Osteoblast (primary cell): Measurements from ENCODE around the gene PAM. TPM values are rescaled to one million over a fixed set of nuclear protein-coding genes. Genes with fewer than 3 reads are reported as not detected.

Experiments
- DNase-seq: peaks from one replicate; pipeline ENCODE4 v3.0.0; 2011; ENCODE audit warnings: low spot score, mixed read lengths; ENCODE audit not compliant: insufficient read length; ENCODE audit errors: missing footprints
- H2AFZ ChIP-seq: 2 replicates; pipeline ENCODE4 v1.6.0; 2011; ENCODE audit warnings: mild to moderate bottlenecking, low read length
- H3K27ac ChIP-seq: 2 replicates; pipeline ENCODE4 v1.5.1; 2011; ENCODE audit warnings: mild to moderate bottlenecking, low read depth, low read length, moderate library complexity
- H3K27me3 ChIP-seq: 2 replicates; pipeline ENCODE4 v1.6.0; 2012; ENCODE audit warnings: mild to moderate bottlenecking, control low read depth, inconsistent platforms, low read length, moderate library complexity; ENCODE audit not compliant: insufficient read depth
- H3K36me3 ChIP-seq: 2 replicates; pipeline ENCODE4 v1.5.1; 2011; ENCODE audit warnings: mild to moderate bottlenecking, low read length, control low read depth, moderate library complexity; ENCODE audit not compliant: insufficient read depth
- H3K4me1 ChIP-seq: 2 replicates; pipeline ENCODE4 v1.5.1; 2011; ENCODE audit warnings: mild to moderate bottlenecking, low read length, control low read depth, moderate library complexity; ENCODE audit not compliant: insufficient read depth
- H3K4me2 ChIP-seq: 2 replicates; pipeline ENCODE4 v1.6.0; 2011; ENCODE audit warnings: mild to moderate bottlenecking, low read length; ENCODE audit not compliant: insufficient read depth
- H3K4me3 ChIP-seq: fragments of 200-600 bp; sonication (generic); 3 replicates; pipeline ENCODE4 v1.5.1; 2012; ENCODE audit warnings: mild to moderate bottlenecking, low read length, inconsistent platforms; ENCODE audit not compliant: insufficient read depth
- H3K79me2 ChIP-seq: 2 replicates; pipeline ENCODE4 v1.6.0; 2012; ENCODE audit warnings: mild to moderate bottlenecking, low read length, control low read depth, inconsistent platforms; ENCODE audit not compliant: insufficient read depth
- H3K9me3 ChIP-seq: 2 replicates; pipeline ENCODE4 v1.5.1; 2011; ENCODE audit warnings: low read depth, low read length, control low read depth
- H4K20me1 ChIP-seq: 2 replicates; pipeline ENCODE4 v1.6.0; 2012; ENCODE audit warnings: mild to moderate bottlenecking, low read length, control low read depth; ENCODE audit not compliant: insufficient read depth
- CTCF ChIP-seq: IDR thresholded peaks from 2 replicates; pipeline ENCODE4 v1.5.1; 2011; ENCODE audit warnings: mild to moderate bottlenecking, low read depth, low read length, moderate library complexity; ENCODE audit errors: extremely low read depth
- total RNA-seq: library from RNA; depleted of rRNA; stranded (reverse); fragments of >200 nt; gene quantifications from 2 replicates; pipeline ENCODE4 v1.2.3, GENCODE V29; 2012

Gene PAM
- total RNA-seq, 1 donor, result 248 TPM

GRCh38 chr5:102933316-102933715, 178.2 kb downstream of the PAM start:
- no peaks in the 10 kb centered on the region for H3K9me3 ChIP-seq
- H3K27ac ChIP-seq, result no peak overlapping the region
- H3K27me3 ChIP-seq, result no peaks in the 10 kb centered on the region
- no peak overlapping the region for H3K4me3 ChIP-seq
- no peaks in the 10 kb centered on the region for H3K36me3 ChIP-seq
- no peaks in the 10 kb centered on the region for H4K20me1 ChIP-seq
- H3K79me2 ChIP-seq, result no peaks in the 10 kb centered on the region
- H2AFZ ChIP-seq, result no peak overlapping the region
- no peak overlapping the region for H3K4me2 ChIP-seq
- TF ChIP-seq CTCF, result no peak
- H3K4me1 ChIP-seq, result no peaks in the 10 kb centered on the region
- no peak for DNase-seq

GRCh38 chr5:102933721-102934459, 178.8 kb downstream of the PAM start:
- Histone ChIP-seq H3K4me3 (no peak overlapping the region), H3K27me3 (no peaks in the 10 kb centered on the region), H2AFZ (no peak overlapping the region), H4K20me1 (no peaks in the 10 kb centered on the region), H3K9me3 (no peaks in the 10 kb centered on the region), H3K79me2 (no peaks in the 10 kb centered on the region), H3K4me1 (no peaks in the 10 kb centered on the region), H3K36me3 (no peaks in the 10 kb centered on the region), H3K4me2 (no peak overlapping the region), H3K27ac (no peak overlapping the region)
- TF ChIP-seq CTCF, result no peak
- no peak for DNase-seq

DNA sequence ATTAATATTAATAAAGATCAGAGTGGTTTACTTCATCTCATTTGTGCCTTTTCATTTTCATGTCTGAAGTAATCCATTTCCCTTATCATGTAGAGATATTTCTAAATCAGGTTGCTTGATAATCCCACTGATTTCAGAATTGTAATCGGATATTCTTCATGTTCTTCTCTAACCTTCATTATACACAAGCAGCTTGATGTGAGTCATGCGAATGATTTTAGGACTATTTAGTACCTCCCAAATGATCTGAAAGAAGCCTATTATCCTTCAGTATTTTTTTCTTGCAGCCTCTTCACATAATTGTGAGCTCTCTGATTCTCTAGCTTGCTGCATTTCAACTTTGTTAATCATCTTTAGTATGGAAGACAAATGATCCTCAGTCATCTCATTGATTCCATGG, 182.8 kb downstream of the PAM start:
- Histone ChIP-seq H3K27ac (no peak overlapping the region), H3K79me2 (no peaks in the 10 kb centered on the region), H4K20me1 (no peaks in the 10 kb centered on the region), H3K4me1 (no peaks in the 10 kb centered on the region), H3K4me2 (no peak overlapping the region), H3K4me3 (no peak overlapping the region), H3K36me3 (no peaks in the 10 kb centered on the region), H3K27me3 (no peaks in the 10 kb centered on the region), H2AFZ (no peak overlapping the region), H3K9me3 (no peaks in the 10 kb centered on the region)
- no peak for TF ChIP-seq CTCF
- DNase-seq, result no peak

DNA sequence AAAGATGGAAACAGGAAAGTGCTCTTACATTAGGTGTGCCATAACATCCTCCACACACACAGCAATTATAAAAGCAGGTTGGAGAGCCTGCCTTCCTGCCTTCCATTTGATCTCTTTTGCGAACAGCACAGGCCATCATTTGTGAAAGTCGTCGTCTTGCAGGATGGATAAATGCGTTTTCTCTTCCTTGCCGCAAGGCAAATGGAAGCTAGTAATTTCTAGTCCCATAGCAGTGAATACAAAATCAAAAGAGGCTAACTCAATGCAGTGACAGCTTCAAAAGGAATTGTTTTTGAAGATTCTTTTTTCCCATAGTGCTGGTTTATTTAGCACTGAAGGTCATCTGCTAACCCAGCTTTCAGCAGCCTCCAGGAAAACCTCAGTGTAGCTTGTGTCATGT, 186.0 kb downstream of the PAM start:
- Histone ChIP-seq H3K27ac (no peak overlapping the region), H3K4me2 (no peak overlapping the region), H4K20me1 (no peaks in the 10 kb centered on the region), H3K27me3 (no peaks in the 10 kb centered on the region), H2AFZ (no peak overlapping the region), H3K4me1 (no peaks in the 10 kb centered on the region), H3K9me3 (no peaks in the 10 kb centered on the region), H3K4me3 (no peak overlapping the region), H3K36me3 (no peaks in the 10 kb centered on the region), H3K79me2 (no peaks in the 10 kb centered on the region)
- no peak for DNase-seq
- TF ChIP-seq CTCF, result no peak
